GM23338 (cell line): ENCODE measurements around the gene NKRF.

Source experiments
- CREB1 ChIP-seq: fragments of 250-450 bp; sonication (Bioruptor Pico); IDR thresholded peaks from 2 replicates; pipeline ENCODE4 v1.5.0; 2020; ENCODE audit warnings: low read depth, mild to moderate bottlenecking, moderate library complexity
- EZH2 ChIP-seq: fragments of 200-600 bp; sonication (generic); IDR thresholded peaks from one replicate; pipeline ENCODE4 v1.8.0; 2017; ENCODE audit warnings: antibody characterized with exemption, mild to moderate bottlenecking, low read depth; ENCODE audit not compliant: unreplicated experiment
- POLR2AphosphoS5 ChIP-seq: IDR thresholded peaks from 2 replicates; pipeline ENCODE4 v1.6.1; 2016; ENCODE audit warnings: antibody characterized with exemption, low read depth
- TF ChIP-seq, protein P1 (sequence below): IDR thresholded peaks from one replicate; pipeline ENCODE4 v1.6.1; 2018; ENCODE audit warnings: antibody characterized with exemption; ENCODE audit not compliant: unreplicated experiment

DNA sequence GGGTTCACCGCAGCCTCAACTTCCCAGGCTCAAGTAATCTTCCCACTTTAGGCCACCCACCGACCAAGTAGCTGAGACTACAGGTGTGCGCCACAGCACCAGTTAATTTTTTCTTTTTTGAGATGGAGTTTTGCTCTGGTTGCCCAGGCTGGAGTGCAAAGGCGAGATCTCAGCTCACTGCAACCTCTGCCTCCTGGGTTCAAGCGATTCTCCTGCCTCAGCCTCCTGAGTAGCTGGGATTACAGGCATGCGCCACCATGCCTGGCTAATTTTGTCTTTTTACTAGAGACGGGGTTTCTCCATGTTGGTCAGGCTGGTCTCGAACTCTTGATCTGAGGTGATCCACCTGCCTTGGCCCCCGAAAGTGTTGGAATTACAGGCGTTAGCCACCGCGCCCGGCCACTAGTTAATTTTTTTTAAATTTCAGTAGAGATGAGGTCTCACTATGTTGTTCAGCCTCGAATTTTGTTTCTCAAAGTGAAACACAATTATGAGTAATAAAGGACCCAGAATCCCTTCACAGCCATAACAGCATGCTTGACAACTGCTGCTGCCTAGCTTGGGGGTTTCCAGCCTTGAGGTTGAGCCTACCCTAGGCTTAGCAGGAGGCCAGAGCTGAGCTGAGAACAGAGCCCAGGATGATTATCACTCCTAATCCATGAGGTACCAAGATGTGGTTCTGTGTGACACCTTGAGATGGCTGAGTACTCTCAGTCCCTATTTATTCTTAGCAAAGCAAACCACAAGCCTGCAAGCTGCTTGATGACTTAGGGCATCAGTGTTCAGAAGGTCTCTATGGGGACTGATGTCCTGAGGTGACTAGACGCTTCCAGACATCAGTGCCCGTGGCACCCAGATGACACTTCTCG, 41.6 kb upstream of the NKRF start:
- TF ChIP-seq, protein P1, sequence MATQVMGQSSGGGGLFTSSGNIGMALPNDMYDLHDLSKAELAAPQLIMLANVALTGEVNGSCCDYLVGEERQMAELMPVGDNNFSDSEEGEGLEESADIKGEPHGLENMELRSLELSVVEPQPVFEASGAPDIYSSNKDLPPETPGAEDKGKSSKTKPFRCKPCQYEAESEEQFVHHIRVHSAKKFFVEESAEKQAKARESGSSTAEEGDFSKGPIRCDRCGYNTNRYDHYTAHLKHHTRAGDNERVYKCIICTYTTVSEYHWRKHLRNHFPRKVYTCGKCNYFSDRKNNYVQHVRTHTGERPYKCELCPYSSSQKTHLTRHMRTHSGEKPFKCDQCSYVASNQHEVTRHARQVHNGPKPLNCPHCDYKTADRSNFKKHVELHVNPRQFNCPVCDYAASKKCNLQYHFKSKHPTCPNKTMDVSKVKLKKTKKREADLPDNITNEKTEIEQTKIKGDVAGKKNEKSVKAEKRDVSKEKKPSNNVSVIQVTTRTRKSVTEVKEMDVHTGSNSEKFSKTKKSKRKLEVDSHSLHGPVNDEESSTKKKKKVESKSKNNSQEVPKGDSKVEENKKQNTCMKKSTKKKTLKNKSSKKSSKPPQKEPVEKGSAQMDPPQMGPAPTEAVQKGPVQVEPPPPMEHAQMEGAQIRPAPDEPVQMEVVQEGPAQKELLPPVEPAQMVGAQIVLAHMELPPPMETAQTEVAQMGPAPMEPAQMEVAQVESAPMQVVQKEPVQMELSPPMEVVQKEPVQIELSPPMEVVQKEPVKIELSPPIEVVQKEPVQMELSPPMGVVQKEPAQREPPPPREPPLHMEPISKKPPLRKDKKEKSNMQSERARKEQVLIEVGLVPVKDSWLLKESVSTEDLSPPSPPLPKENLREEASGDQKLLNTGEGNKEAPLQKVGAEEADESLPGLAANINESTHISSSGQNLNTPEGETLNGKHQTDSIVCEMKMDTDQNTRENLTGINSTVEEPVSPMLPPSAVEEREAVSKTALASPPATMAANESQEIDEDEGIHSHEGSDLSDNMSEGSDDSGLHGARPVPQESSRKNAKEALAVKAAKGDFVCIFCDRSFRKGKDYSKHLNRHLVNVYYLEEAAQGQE = no peak
- TF ChIP-seq CREB1 (CRISPR knock-in tag) (no peak), EZH2 (no peak), POLR2AphosphoS5 (no peak)
